Activated CD8-positive, alpha-beta T cell treated with anti-CD3 and anti-CD28 coated beads for 36 hours (primary cell): Measurements from ENCODE around the gene ITGBL1. TPM values are rescaled to one million over a fixed set of nuclear protein-coding genes. Genes with fewer than 3 reads are reported as not detected.

ENCODE experiments used
- ATAC-seq: fragments of 200-7000 bp; cut with Tn5 transposase; one replicate; pipeline ENCODE4 v1.10.0; 2021; ENCODE audit warnings: mild to moderate bottlenecking, moderate library complexity
- CTCF ChIA-PET: fragments of 350-600 bp; sonication (Branson Sonifier 250); formaldehyde crosslinking; loops from one replicate; lab custom pipeline; 2021; ENCODE audit warnings: antibody characterized with exemption; lab: Charles Lee
- POLR2A ChIA-PET: fragments of 350-600 bp; sonication (Branson Sonifier 250); formaldehyde crosslinking; loops from one replicate; lab custom pipeline; 2021; ENCODE audit warnings: antibody characterized with exemption; lab: Charles Lee
- DNase-seq: peaks from one replicate; pipeline ENCODE4 v3.0.0-alpha.2; 2020
- H3K27ac Mint-ChIP-seq: one replicate; pipeline ENCODE4 v1.8.0; 2021; ENCODE audit warnings: mild to moderate bottlenecking, mixed read lengths
- H3K27me3 Mint-ChIP-seq: one replicate; pipeline ENCODE4 v1.8.0; 2021; ENCODE audit warnings: mixed read lengths
- H3K36me3 Mint-ChIP-seq: one replicate; pipeline ENCODE4 v1.8.0; 2021; ENCODE audit warnings: low read depth, mixed read lengths
- H3K4me1 Mint-ChIP-seq: one replicate; pipeline ENCODE4 v1.8.0; 2021; ENCODE audit warnings: low read depth, mixed read lengths
- H3K4me3 Mint-ChIP-seq: one replicate; pipeline ENCODE4 v1.8.0; 2021; ENCODE audit warnings: mild to moderate bottlenecking, moderate library complexity, mixed read lengths
- H3K9me3 Mint-ChIP-seq: one replicate; pipeline ENCODE4 v1.8.0; 2021; ENCODE audit warnings: mixed read lengths
- intact Hi-C: fragments of 100-400 bp; cut with micrococcal nuclease; formaldehyde crosslinking; loops from one replicate; pipeline ENCODE4 v1.10.0; 2022
- total RNA-seq, 2 experiments: library from RNA; stranded (reverse); gene quantifications; one replicate each; pipeline ENCODE4 v1.2.3, GENCODE V29; 2021
- TF ChIP-seq, protein P1 (sequence below): fragments of 200-600 bp; IDR thresholded peaks from one replicate; pipeline ENCODE4 v1.8.0; 2022; ENCODE audit warnings: antibody characterized with exemption, mild to moderate bottlenecking

ITGBL1 gene
- total RNA-seq, 2 experiments from 2014 or later: not detected

DNA sequence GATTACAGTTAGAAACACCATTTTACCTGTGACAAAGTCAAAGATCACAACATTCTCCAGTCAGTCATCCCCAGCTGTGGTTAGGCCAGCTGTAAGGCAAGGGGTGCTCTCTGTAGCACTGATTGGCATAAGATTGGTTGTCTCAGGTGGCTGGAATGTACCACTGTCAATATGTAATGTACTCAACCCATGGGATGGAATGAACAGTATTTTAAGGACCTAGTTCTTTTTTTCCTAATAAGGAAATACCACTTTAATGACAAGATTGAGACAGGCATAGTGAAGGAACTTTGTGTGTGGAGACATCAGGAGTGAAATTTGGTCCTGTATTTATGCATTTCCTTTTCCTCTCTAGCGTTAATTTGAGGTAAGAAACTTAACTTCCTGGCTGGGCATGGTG is 310.7 kb downstream of the ITGBL1 start:
- intact Hi-C loops: loop anchor here (5.0 kb wide), 1 partner anchor 616 kb away; no protein-coding TSS in a partner anchor
- DNase-seq (no peak), ATAC-seq (no peak)
- H3K27me3 Mint-ChIP-seq: peaks cover 16% of the 10 kb centered on the region
- H3K9me3 Mint-ChIP-seq: no peaks in the 10 kb centered on the region
- H3K4me1 Mint-ChIP-seq: no peaks in the 10 kb centered on the region
- H3K27ac Mint-ChIP-seq: no peak overlapping the region
- POLR2A ChIA-PET: no interaction called here
- no peaks in the 10 kb centered on the region for H3K36me3 Mint-ChIP-seq
- TF ChIP-seq, protein P1, sequence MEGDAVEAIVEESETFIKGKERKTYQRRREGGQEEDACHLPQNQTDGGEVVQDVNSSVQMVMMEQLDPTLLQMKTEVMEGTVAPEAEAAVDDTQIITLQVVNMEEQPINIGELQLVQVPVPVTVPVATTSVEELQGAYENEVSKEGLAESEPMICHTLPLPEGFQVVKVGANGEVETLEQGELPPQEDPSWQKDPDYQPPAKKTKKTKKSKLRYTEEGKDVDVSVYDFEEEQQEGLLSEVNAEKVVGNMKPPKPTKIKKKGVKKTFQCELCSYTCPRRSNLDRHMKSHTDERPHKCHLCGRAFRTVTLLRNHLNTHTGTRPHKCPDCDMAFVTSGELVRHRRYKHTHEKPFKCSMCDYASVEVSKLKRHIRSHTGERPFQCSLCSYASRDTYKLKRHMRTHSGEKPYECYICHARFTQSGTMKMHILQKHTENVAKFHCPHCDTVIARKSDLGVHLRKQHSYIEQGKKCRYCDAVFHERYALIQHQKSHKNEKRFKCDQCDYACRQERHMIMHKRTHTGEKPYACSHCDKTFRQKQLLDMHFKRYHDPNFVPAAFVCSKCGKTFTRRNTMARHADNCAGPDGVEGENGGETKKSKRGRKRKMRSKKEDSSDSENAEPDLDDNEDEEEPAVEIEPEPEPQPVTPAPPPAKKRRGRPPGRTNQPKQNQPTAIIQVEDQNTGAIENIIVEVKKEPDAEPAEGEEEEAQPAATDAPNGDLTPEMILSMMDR: no peak
- H3K4me3 Mint-ChIP-seq: no peak overlapping the region
- CTCF ChIA-PET: no interaction called here

Other genes with a start within 250 kb of the ITGBL1 start
- gene NALCN, start 36.2 kb upstream of the ITGBL1 start, total RNA-seq: not detected